ENCODE data around the gene KRT6A. TPM values are rescaled to one million over a fixed set of nuclear protein-coding genes. Genes with fewer than 3 reads are reported as not detected.

Gene KRT6A
- total and polyA plus RNA-seq, 2 donors (not counting 1 experiment from before 2014, with no cell fraction given): 41.1 TPM; not detected in 1

DNA sequence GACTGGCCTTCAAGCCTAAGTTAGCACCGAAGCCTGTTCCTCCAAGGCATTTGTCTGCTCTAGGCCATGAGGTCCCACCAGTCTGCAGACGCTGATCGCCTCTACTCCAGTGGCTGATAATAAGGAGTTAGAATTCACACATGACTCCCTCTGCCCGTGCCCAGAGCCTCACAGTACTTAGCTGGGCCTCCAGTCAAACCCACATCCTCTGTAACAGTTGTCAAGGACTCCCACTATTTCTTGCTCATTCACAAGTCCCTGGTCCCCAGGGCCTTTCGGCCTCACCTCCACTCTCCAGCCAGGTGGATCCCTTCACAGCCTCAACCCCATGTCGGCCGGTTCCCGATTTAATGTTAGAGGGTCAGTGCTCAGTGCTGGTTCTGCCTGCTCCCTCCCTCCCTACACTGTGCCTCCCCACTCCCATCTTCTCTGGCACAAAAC lies 33.5 kb upstream of the KRT6A start:
- H3K9ac ChIP-seq (ENCODE audit: insufficient read depth, low read length): no peak overlapping the region

DNA sequence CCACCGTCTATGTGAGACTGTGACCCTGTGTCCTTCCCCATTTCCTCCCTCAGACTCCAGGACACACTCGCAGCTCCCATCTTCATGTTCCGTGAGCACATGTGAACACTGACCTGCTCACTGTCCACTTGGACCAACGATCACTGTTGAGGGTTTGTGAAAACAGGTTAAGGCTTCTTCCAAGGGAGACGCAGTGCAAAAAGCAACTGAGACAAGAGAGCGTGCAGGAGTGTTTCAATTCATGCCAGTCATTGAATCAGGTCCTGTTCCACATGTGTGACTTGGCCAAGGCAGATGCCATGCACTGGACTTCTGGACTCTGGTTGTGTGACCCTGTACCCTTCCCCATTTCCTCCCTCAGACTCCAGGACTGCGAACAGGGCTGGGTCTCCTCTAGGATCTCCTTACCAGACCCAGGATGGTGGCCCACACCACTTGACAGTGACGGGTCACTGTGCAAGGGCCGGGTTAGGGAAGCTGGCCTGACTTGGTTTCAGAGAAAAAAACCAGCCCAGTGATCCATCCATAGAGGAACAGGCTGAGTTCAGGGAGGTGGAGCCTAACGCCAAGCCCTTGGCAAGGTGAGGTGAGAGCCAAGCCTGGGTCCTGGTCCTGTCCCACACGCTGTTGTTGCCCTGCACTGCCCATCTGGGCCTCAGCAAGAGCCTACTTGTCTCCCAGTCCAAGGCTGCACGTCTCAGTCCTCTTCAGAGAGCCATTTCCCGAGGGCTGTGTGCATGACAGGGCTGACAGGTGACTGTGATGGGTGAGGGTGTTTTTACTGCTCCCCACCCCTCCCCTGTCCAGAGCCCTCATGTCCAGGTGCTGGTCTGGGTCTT lies 32.8 kb upstream of the KRT6A start:
- no peak overlapping the region for H3K4me3 ChIP-seq (replicated peaks in 1 of 4; ENCODE audit: control extremely low read depth in 1 of 4, insufficient read depth in 1 of 4, low read depth in 3 of 4, low read length in 4 of 4)
- no peak overlapping the region for H3K4me2 ChIP-seq (ENCODE audit: extremely low read depth, insufficient read depth, low read length)
- no peak overlapping the region for H3K27ac ChIP-seq (ENCODE audit: insufficient read depth, low read length)
- no peaks in the 10 kb centered on the region for H3K9me3 ChIP-seq (ENCODE audit: control insufficient read depth, insufficient read depth, low read depth, low read length)
- TF ChIP-seq EZH2 (IDR thresholded peaks at IDR 0.05; ENCODE audit: low read length, missing control alignments): no peak
- TF ChIP-seq, protein P1, sequence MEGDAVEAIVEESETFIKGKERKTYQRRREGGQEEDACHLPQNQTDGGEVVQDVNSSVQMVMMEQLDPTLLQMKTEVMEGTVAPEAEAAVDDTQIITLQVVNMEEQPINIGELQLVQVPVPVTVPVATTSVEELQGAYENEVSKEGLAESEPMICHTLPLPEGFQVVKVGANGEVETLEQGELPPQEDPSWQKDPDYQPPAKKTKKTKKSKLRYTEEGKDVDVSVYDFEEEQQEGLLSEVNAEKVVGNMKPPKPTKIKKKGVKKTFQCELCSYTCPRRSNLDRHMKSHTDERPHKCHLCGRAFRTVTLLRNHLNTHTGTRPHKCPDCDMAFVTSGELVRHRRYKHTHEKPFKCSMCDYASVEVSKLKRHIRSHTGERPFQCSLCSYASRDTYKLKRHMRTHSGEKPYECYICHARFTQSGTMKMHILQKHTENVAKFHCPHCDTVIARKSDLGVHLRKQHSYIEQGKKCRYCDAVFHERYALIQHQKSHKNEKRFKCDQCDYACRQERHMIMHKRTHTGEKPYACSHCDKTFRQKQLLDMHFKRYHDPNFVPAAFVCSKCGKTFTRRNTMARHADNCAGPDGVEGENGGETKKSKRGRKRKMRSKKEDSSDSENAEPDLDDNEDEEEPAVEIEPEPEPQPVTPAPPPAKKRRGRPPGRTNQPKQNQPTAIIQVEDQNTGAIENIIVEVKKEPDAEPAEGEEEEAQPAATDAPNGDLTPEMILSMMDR (conservative IDR thresholded peaks at IDR 0.05 in 1 of 2, IDR thresholded peaks at IDR 0.05 in 1 of 2; ENCODE audit: low read depth in 1 of 2, low read length in 2 of 2): no peak
- DNase-seq (ENCODE audit: low read depth in 2 of 2): no peak
- H2AFZ ChIP-seq (ENCODE audit: low read length): no peak overlapping the region
- H3K9ac ChIP-seq (ENCODE audit: insufficient read depth, low read length): no peak overlapping the region
- H3K79me2 ChIP-seq (ENCODE audit: control insufficient read depth, insufficient read depth, low read length): no peaks in the 10 kb centered on the region
- no peaks in the 10 kb centered on the region for H3K27me3 ChIP-seq (ENCODE audit: control insufficient read depth, insufficient read depth, low read length)
- H3K4me1 ChIP-seq (ENCODE audit: control insufficient read depth, extremely low read depth, insufficient read depth, low read length): no peaks in the 10 kb centered on the region
- no peaks in the 10 kb centered on the region for H4K20me1 ChIP-seq (ENCODE audit: control insufficient read depth, extremely low read depth, insufficient read depth, low read length)
- no peaks in the 10 kb centered on the region for H3K36me3 ChIP-seq (ENCODE audit: control insufficient read depth, insufficient read depth, low read length)

More for the DNA sequence above, 33.5 kb upstream of the KRT6A start:
- H3K9me3 ChIP-seq (ENCODE audit: control insufficient read depth, insufficient read depth, low read depth, low read length): no peaks in the 10 kb centered on the region
- H3K79me2 ChIP-seq (ENCODE audit: control insufficient read depth, insufficient read depth, low read length): no peaks in the 10 kb centered on the region
- no peaks in the 10 kb centered on the region for H3K36me3 ChIP-seq (ENCODE audit: control insufficient read depth, insufficient read depth, low read length)
- no peak overlapping the region for H3K27ac ChIP-seq (ENCODE audit: insufficient read depth, low read length)
- no peak overlapping the region for H3K4me2 ChIP-seq (ENCODE audit: extremely low read depth, insufficient read depth, low read length)
- TF ChIP-seq EZH2 (IDR thresholded peaks at IDR 0.05; ENCODE audit: low read length, missing control alignments): no peak
- TF ChIP-seq, protein P1 (conservative IDR thresholded peaks at IDR 0.05 in 1 of 2, IDR thresholded peaks at IDR 0.05 in 1 of 2; ENCODE audit: low read depth in 1 of 2, low read length in 2 of 2): no peak
- H3K27me3 ChIP-seq (ENCODE audit: control insufficient read depth, insufficient read depth, low read length): peaks cover 2% of the 10 kb centered on the region
- DNase-seq (ENCODE audit: low read depth in 2 of 2): no peak
- no peak overlapping the region for H3K4me3 ChIP-seq (replicated peaks in 1 of 4; ENCODE audit: control extremely low read depth in 1 of 4, insufficient read depth in 1 of 4, low read depth in 3 of 4, low read length in 4 of 4)
- H4K20me1 ChIP-seq (ENCODE audit: control insufficient read depth, extremely low read depth, insufficient read depth, low read length): no peaks in the 10 kb centered on the region
- H3K4me1 ChIP-seq (ENCODE audit: control insufficient read depth, extremely low read depth, insufficient read depth, low read length): no peaks in the 10 kb centered on the region
- no peak overlapping the region for H2AFZ ChIP-seq (ENCODE audit: low read length)

DNA sequence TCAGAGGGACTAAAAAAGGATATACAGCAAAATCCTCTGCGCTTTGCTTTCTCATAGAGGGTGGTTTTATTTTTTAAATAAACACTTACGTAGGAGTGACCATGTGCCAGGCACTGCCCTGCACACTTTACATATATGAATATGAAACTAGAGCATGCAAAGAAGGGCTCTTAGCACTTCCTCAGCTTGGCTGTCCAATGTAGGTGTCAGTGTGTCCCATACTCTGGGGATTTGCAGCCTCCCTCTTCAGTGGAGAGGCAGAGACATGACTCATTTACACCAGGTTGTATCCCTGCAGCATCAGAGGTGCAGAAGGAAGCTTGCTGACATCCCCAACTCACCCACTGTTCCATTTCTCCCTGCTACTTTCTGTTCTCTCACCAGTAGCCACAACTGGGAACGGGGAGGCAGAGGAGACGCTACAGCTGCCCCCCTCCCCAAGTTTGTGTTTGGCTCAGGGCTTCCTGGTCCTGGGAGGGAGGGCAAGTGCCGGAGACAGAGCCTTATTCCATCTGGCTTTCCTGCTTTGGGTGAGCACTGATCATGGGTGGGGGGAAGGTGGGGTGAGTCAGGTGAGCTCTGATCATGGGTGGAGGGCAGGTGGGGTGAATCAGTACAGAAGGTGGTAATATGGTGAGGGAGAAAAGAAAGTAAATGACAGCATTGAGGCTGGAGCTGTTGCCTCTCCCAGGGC lies 32.0 kb upstream of the KRT6A start:
- H3K4me1 ChIP-seq (ENCODE audit: control insufficient read depth, extremely low read depth, insufficient read depth, low read length): no peaks in the 10 kb centered on the region
- no peaks in the 10 kb centered on the region for H4K20me1 ChIP-seq (ENCODE audit: control insufficient read depth, extremely low read depth, insufficient read depth, low read length)
- H3K4me2 ChIP-seq (ENCODE audit: extremely low read depth, insufficient read depth, low read length): no peak overlapping the region
- no peak overlapping the region for H2AFZ ChIP-seq (ENCODE audit: low read length)
- no peak for TF ChIP-seq EZH2 (IDR thresholded peaks at IDR 0.05; ENCODE audit: low read length, missing control alignments)
- TF ChIP-seq, protein P1 (conservative IDR thresholded peaks at IDR 0.05 in 1 of 2, IDR thresholded peaks at IDR 0.05 in 1 of 2; ENCODE audit: low read depth in 1 of 2, low read length in 2 of 2): no peak
- H3K9ac ChIP-seq (ENCODE audit: insufficient read depth, low read length): no peak overlapping the region
- DNase-seq (ENCODE audit: low read depth in 2 of 2): no peak
- no peaks in the 10 kb centered on the region for H3K36me3 ChIP-seq (ENCODE audit: control insufficient read depth, insufficient read depth, low read length)
- no peaks in the 10 kb centered on the region for H3K27me3 ChIP-seq (ENCODE audit: control insufficient read depth, insufficient read depth, low read length)
- H3K79me2 ChIP-seq (ENCODE audit: control insufficient read depth, insufficient read depth, low read length): no peaks in the 10 kb centered on the region
- no peak overlapping the region for H3K4me3 ChIP-seq (replicated peaks in 1 of 4; ENCODE audit: control extremely low read depth in 1 of 4, insufficient read depth in 1 of 4, low read depth in 3 of 4, low read length in 4 of 4)
- H3K9me3 ChIP-seq (ENCODE audit: control insufficient read depth, insufficient read depth, low read depth, low read length): no peaks in the 10 kb centered on the region
- H3K27ac ChIP-seq (ENCODE audit: insufficient read depth, low read length): no peak overlapping the region
